Hematopoietic multipotent progenitor cell treated with erythropoietin and hydrocortisone succinate and interleukin-3 and kit ligand, for 15 days (in vitro differentiated cells): ENCODE results near the gene SHISA8.

Experiments
- DNase-seq: peaks from one replicate; pipeline ENCODE4 v3.0.0-alpha.2; 2015; ENCODE audit warnings: low spot score

Gene SHISA8

DNA sequence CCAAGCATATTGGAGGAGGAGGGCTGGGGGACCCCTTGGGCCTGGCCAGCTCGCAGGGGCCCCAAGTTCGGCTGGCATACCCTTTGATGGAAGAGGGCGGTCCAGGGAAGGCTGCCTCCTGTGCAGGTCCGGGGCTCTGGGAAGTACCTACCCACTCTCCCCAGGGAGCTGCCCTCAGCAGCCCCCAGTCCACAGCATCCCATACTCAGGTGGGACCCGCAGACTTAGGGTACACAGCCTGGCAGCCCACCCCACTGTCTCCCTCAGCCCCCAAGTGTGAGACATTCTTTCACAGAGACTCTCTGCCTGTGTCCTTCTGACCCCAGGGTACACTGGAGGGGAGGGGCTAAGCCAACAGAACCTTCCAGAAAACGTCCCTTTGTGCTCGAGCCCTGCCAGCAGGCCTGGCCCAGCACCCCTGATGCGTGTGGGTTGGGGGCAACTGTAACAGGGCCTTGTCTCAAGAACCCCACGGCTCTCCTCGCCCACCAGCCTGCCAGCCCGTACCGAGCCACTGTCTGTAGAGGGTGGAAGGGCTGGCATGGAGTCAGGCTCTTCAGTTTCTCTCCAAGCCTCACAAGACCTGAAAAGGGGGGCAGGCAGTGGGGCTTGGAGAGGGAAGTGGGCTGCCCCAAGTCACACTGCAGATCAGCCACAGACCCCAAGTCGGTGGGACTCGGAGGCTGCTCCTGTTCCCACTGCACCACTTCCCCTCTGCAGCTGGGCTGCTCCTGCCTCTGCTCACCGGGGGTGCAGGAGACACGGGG, 18.7 kb upstream of the SHISA8 start:
- DNase-seq = no peak

DNA sequence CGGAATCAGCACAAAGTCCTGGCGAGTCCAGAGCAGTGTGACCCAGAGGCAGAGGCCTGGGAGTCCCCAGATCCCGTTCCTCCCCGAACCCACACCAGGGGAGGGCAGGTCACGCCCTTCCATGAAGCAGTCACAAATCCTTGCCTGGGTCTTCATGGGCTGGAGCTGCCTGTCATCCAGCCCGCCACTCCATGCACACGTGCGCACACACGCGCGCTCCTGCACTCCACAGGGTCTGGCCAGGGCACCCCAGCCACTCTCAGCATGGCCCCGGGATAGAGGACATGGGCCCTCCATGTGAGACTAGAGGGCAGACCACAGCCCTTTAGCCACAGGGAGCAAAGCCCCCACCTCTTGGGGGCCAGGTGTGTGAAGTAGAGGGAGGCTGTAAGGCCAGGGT, 17.5 kb upstream of the SHISA8 start:
- DNase-seq = no peak

- DNase-seq = no peak
These were observed 16.9 kb upstream of the SHISA8 start for GRCh38 chr22:41931701-41932269.

- DNase-seq = no peak
These were observed 14.5 kb upstream of the SHISA8 start for GRCh38 chr22:41929418-41929810.

GRCh38 chr22:41928593-41929417, 13.9 kb upstream of the SHISA8 start:
- no peak for DNase-seq

GRCh38 chr22:41927813-41928212, 12.9 kb upstream of the SHISA8 start:
- DNase-seq = no peak

GRCh38 chr22:41925783-41926460, 11.0 kb upstream of the SHISA8 start:
- DNase-seq = peak; percentile 40

DNA sequence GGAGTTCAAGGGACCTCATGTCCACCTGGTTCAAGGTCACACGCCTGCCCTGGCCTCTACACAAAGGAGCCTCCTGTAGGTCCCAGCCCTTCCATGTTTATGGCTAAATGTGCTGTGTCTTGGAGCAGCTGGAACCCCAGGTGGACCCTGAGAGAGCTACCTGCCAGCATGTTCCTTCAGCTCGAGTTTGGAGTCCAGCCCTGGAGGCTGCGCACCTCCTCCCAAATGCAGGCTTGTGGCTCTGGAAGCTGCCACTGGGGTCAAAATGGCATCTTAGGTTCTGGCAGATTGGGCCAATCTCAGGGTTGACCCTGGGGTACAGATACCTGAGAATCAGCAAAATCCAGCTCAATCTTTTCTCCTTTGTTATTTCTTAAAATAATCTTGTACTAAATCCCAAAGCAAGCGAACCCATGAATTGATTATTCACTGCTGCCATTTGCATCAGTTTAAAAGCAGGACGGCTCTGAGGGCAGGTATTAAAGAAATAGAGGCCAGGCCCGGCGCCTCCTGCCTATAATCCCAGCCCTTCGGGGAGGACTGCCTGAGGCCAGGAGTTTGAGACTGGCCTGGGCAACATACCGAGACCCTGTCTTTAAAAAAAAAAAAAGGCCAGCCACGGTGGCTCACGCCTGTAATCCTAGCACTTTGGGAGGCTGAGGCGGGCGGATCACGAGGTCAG, 8.9 kb upstream of the SHISA8 start:
- no peak for DNase-seq

- DNase-seq = no peak
These were observed 8.2 kb upstream of the SHISA8 start for GRCh38 chr22:41922940-41923594.

DNA sequence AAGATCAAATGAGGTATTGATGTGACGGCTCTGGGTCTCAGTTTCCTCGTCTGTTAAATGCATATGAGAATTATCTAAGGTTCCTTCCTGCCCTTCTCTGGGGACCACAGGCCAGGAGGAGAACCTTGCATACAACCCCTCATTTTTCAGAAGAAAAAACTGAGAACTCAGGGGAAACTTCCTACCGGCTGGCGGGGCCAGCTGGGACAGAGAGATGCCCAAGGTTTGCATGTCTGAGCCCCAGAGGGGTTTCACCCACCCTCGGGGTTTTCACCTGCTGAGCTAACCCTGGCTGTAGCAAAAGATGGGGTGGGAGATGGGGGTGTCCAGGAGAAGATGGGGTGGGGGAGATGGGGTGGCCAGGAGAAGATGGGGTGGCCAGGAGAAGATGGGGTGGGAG, 7.5 kb upstream of the SHISA8 start:
- DNase-seq = no peak

DNA sequence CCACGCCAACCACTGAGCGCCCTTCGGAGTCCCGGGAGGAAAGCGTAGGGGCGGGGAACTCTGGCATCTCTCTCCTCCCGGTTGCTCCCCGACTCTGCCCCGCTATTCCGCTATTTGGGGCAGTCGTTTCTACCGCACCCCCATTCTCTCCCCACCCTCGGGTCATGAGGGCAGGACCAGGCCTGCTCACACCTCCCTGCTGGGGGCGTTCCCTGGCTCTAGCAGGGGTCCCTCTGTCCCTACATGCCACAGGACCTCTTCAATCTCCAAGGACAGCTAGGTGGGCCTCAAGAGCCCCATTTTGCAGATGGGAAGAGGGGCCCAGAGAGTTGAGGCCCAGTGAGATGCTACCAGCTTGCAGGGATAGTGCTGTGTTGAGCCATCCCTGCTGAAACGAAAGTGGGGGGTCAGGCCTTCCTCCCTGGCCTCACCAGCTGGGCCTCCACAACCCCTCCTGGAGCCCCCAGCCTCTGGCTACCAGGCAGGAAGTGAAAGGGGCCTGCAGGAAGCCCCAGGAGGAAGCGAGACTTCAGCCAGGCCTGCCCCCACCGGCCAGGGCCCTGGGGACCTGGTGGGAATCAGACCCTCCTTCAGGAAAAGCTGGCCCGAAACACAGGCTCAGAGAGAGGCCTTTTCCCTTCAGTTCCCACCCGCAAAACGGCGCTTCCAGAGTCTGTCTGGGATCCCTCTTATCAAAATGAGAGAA, 5.5 kb upstream of the SHISA8 start:
- no peak for DNase-seq

DNA sequence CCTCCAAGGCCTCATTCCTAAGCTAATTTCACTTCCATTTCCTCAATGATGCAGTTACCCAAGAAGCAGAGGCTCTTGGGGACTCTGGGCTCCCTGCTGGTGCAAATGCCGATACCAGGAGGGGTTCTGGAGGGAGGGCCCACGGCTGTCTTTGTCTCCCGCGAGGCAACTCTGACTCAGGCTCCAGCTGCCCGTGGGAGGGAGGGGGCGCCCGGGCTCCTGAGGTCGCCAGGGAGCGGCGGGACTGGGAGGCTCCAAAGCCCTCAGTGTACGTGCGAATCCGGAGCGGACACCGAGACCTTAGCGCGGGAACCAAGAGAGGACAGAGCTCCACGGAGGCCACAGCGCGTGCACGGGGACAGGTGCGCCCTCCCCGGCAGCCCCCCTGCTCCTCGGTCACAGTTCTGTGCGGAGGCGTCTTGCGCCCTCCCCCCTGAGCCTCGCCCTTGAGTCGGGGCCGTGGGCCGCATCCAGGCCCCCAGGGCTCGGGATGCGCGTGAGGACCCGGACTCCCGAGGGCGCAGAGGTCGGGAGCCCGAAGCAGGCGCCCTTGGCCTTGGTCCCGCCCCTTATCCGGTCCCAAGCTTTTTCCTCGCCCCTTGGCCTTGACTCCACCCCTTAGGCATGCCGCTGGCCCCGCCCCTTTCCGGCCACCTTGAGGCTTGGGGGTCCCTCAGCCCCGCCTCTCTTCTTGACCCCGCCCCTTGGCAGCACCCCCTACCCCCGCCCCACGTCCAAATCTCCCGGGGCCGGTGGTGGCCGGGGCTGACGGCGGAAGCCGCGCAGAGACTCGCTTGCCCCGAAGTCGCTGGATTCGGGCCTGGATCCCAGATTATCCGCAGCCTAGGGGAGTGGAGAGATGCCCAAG, 4.7 kb upstream of the SHISA8 start:
- no peak for DNase-seq

- DNase-seq = no peak
These were observed 3.3 kb upstream of the SHISA8 start for GRCh38 chr22:41917903-41918791.

- DNase-seq = no peak
These were observed 2.6 kb upstream of the SHISA8 start for GRCh38 chr22:41917375-41917902.

- DNase-seq = no peak
These were observed 2.0 kb upstream of the SHISA8 start for GRCh38 chr22:41916745-41917358.

GRCh38 chr22:41915786-41916493, 1.1 kb upstream of the SHISA8 start:
- no peak for DNase-seq

GRCh38 chr22:41914611-41915034, 251 bp downstream of the SHISA8 start:
- no peak for DNase-seq
